Breast epithelium (tissue), 4 donors: Measurements from ENCODE around the gene TEAD1. TPM values are rescaled to one million over a fixed set of nuclear protein-coding genes. Genes with fewer than 3 reads are reported as not detected.

Experiments used
- DNase-seq, 2 donors: peaks; one replicate each; pipeline ENCODE4 v3.0.0-alpha.2; 2019; ENCODE audit warnings: low spot score in 2 of 2
- H3K27ac ChIP-seq, 2 donors: fragments of 200-600 bp; sonication (generic) in 1 of 2; one replicate each; pipeline ENCODE4 v1.5.1; 2016 to 2019; ENCODE audit warnings: mild to moderate bottlenecking in 1 of 2
- H3K27me3 ChIP-seq, 2 donors: fragments of 200-600 bp; sonication (generic) in 1 of 2; one replicate each; pipeline versions ENCODE4 v1.5.1 to v1.6.0; 2017 to 2019; ENCODE audit warnings: control low read depth in 1 of 2, mild to moderate bottlenecking in 1 of 2
- H3K36me3 ChIP-seq: fragments of 200-600 bp; one replicate; pipeline ENCODE4 v1.5.1; 2019
- H3K4me1 ChIP-seq, 2 donors: fragments of 200-600 bp; sonication (generic); one replicate each; pipeline ENCODE4 v1.5.1; 2016 to 2019; ENCODE audit warnings: control low read depth in 1 of 2
- H3K4me3 ChIP-seq, 3 donors: fragments of 200-600 bp; sonication (generic); 1 replicate in 2 of 3; 2 replicates in 1 of 3; pipeline ENCODE4 v1.5.1; 2016 to 2019; ENCODE audit warnings: mild to moderate bottlenecking in 3 of 3, moderate library complexity in 2 of 3
- H3K9me3 ChIP-seq, 2 donors: fragments of 200-600 bp; sonication (generic) in 1 of 2; one replicate each; pipeline ENCODE4 v1.5.1; 2016 to 2019; ENCODE audit warnings: control low read depth in 1 of 2
- CTCF ChIP-seq, 3 donors: fragments of 450-650 bp; IDR thresholded peaks; one replicate each; pipeline ENCODE4 v1.5.1; 2016 to 2017; ENCODE audit warnings: antibody characterized with exemption in 3 of 3, mild to moderate bottlenecking in 3 of 3, moderate library complexity in 3 of 3
- POLR2A ChIP-seq: fragments of 450-650 bp; IDR thresholded peaks from one replicate; pipeline ENCODE4 v1.6.1; 2016; ENCODE audit warnings: antibody characterized with exemption, mild to moderate bottlenecking, moderate library complexity
- POLR2AphosphoS5 ChIP-seq, 3 donors: sonication (generic); formaldehyde crosslinking; IDR thresholded peaks; one replicate each; pipeline ENCODE4 v1.6.1; 2017; ENCODE audit warnings: antibody characterized with exemption in 3 of 3
- intact Hi-C: fragments of 100-400 bp; cut with DNase I; formaldehyde crosslinking; loops from one replicate; pipeline ENCODE4 v1.15.1; 2023; ENCODE audit warnings: low total_unique reads
- total RNA-seq, 3 donors: library from RNA; depleted of rRNA; stranded (reverse); fragments of >200 nt; gene quantifications; one replicate each; pipeline ENCODE4 v1.1.0, GENCODE V29; 2016

TEAD1 gene
- total RNA-seq, 3 donors from 2014 or later, result 67.8 to 110 (median 80.1) TPM

GRCh38 chr11:12761029-12761428 is 86.8 kb downstream of the TEAD1 start:
- Histone ChIP-seq H3K9me3 (no peaks in the 10 kb centered on the region), H3K4me1 (no peaks in the 10 kb centered on the region), H3K36me3 (peaks cover 4% of the 10 kb centered on the region), H3K4me3 (no peak overlapping the region), H3K27ac (no peak overlapping the region), H3K27me3 (no peaks in the 10 kb centered on the region)
- intact Hi-C loops, result no loop called here
- TF ChIP-seq POLR2AphosphoS5 (IDR thresholded peaks at IDR 0.05) (no peak), POLR2A (no peak), CTCF (IDR thresholded peaks at IDR 0.05) (no peak)
- DNase-seq, result no peak

- H3K4me1 ChIP-seq, result no peaks in the 10 kb centered on the region
- H3K27me3 ChIP-seq, result no peaks in the 10 kb centered on the region
- no peak for DNase-seq
- H3K4me3 ChIP-seq, result no peak overlapping the region
- H3K36me3 ChIP-seq, result peaks cover 4% of the 10 kb centered on the region
- intact Hi-C loops, result no loop called here
- H3K27ac ChIP-seq, result peak overlapping the region in 1 of 2 donors; percentile 31
- TF ChIP-seq POLR2A, result no peak
- TF ChIP-seq CTCF (IDR thresholded peaks at IDR 0.05), result no peak
- TF ChIP-seq POLR2AphosphoS5 (IDR thresholded peaks at IDR 0.05), result no peak
- no peaks in the 10 kb centered on the region for H3K9me3 ChIP-seq
Observed at GRCh38 chr11:12762278-12762677, 88.1 kb downstream of the TEAD1 start.

- peak overlapping the region in 1 of 2 donors; percentile 31 for H3K27ac ChIP-seq
- TF ChIP-seq POLR2A, result no peak
- TF ChIP-seq POLR2AphosphoS5 (IDR thresholded peaks at IDR 0.05), result no peak
- no peak for TF ChIP-seq CTCF (IDR thresholded peaks at IDR 0.05)
- H3K27me3 ChIP-seq, result no peaks in the 10 kb centered on the region
- DNase-seq, result no peak
- H3K36me3 ChIP-seq, result peaks cover 4% of the 10 kb centered on the region
- no peak overlapping the region for H3K4me3 ChIP-seq
- no peaks in the 10 kb centered on the region for H3K9me3 ChIP-seq
- H3K4me1 ChIP-seq, result no peaks in the 10 kb centered on the region
- intact Hi-C loops, result no loop called here
Observed at GRCh38 chr11:12762696-12763324, 88.6 kb downstream of the TEAD1 start.

- Histone ChIP-seq H3K4me3 (no peak overlapping the region), H3K9me3 (no peaks in the 10 kb centered on the region), H3K4me1 (peaks cover 0 to 2% of the 10 kb centered on the region in 2 donors), H3K27ac (no peak overlapping the region), H3K36me3 (peaks cover 4% of the 10 kb centered on the region), H3K27me3 (no peaks in the 10 kb centered on the region)
- TF ChIP-seq POLR2AphosphoS5 (IDR thresholded peaks at IDR 0.05), result no peak
- no peak for TF ChIP-seq POLR2A
- TF ChIP-seq CTCF (IDR thresholded peaks at IDR 0.05), result no peak
- no peak for DNase-seq
- intact Hi-C loops, result no loop called here
Observed at GRCh38 chr11:12764187-12764914, 90.1 kb downstream of the TEAD1 start.

- DNase-seq, result no peak
- TF ChIP-seq POLR2AphosphoS5 (IDR thresholded peaks at IDR 0.05) (no peak), CTCF (IDR thresholded peaks at IDR 0.05) (no peak), POLR2A (no peak)
- H3K27ac ChIP-seq, result no peak overlapping the region
- H3K27me3 ChIP-seq, result no peaks in the 10 kb centered on the region
- H3K4me3 ChIP-seq, result no peak overlapping the region
- intact Hi-C loops, result no loop called here
- peaks cover 4% of the 10 kb centered on the region for H3K36me3 ChIP-seq
- peaks cover 0 to 8% of the 10 kb centered on the region in 2 donors for H3K4me1 ChIP-seq
- no peaks in the 10 kb centered on the region for H3K9me3 ChIP-seq
Observed at GRCh38 chr11:12765428-12765827, 91.2 kb downstream of the TEAD1 start.
